GM12878 (cell line): ENCODE results near the gene PDGFA. TPM values are rescaled to one million over a fixed set of nuclear protein-coding genes. Genes with fewer than 3 reads are reported as not detected.

Experiments used
- ATAC-seq: fragments of 200-7000 bp; cut with Tn5 transposase; 3 replicates; pipeline ENCODE4 v1.9.1; 2020; ENCODE audit warnings: mild to moderate bottlenecking, moderate library complexity
- BruUV-seq: library from RNA; stranded (reverse); fragments of 400-500 nt; replicated peaks from 2 replicates; lab custom pipeline; 2021; lab: Mats Ljungman, UMichigan
- CTCF ChIA-PET: fragments of 300-600 bp; sonication (Branson Sonifier 250); formaldehyde crosslinking; extraction: SDS; loops from one replicate; lab custom pipeline; 2021; ENCODE audit warnings: inconsistent platforms; lab: Yijun Ruan, JAX
- POLR2A ChIA-PET: fragments of 350-600 bp; formaldehyde crosslinking; extraction: SDS; loops from one replicate; lab custom pipeline; 2021; ENCODE audit warnings: inconsistent platforms; lab: Charles Lee
- RAD21 ChIA-PET: fragments of 300-600 bp; sonication (Branson Sonifier 250); formaldehyde crosslinking; loops from one replicate; lab custom pipeline; 2023; ENCODE audit warnings: antibody characterized with exemption; ENCODE audit not compliant: unreplicated experiment; lab: Charles Lee
- SMC1A ChIA-PET: fragments of 300-600 bp; sonication (Branson Sonifier 250); formaldehyde crosslinking; loops from one replicate; lab custom pipeline; 2023; ENCODE audit not compliant: unreplicated experiment, uncharacterized antibody; lab: Charles Lee
- DNase-seq: peaks from one replicate; pipeline ENCODE4 v3.0.0-alpha.2; 2011; ENCODE audit warnings: low read depth, low spot score
- FAIRE-seq: peaks from 3 replicates; lab custom pipeline; 2011; peaks lifted over from hg19 to GRCh38; lab: Jason Lieb, UNC
- H2AFZ ChIP-seq: 2 replicates; pipeline ENCODE4 v1.6.0; 2011; ENCODE audit warnings: low read depth, low read length, control low read depth; ENCODE audit not compliant: control insufficient read depth
- H3K27ac ChIP-seq: 2 replicates; pipeline ENCODE4 v1.5.1; 2011; ENCODE audit warnings: control low read depth; ENCODE audit not compliant: control insufficient read depth, insufficient read depth
- H3K27me3 ChIP-seq, 2 experiments: replicated peaks in 1 of 2; 2 replicates each; pipeline versions ENCODE4 v1.6.0 to v1.6.1; 2011; ENCODE audit warnings: low read length in 1 of 2; ENCODE audit not compliant: control insufficient read depth in 2 of 2, insufficient read depth in 2 of 2
- H3K36me3 ChIP-seq, 2 experiments: 2 replicates each; pipeline ENCODE4 v1.5.1; 2011; ENCODE audit warnings: low read length in 1 of 2; ENCODE audit not compliant: control insufficient read depth in 2 of 2, insufficient read depth in 2 of 2
- H3K4me1 ChIP-seq: 2 replicates; pipeline ENCODE4 v1.6.1; 2011; ENCODE audit warnings: mild to moderate bottlenecking, low read length, moderate library complexity, mixed read lengths; ENCODE audit not compliant: control insufficient read depth, insufficient read depth
- H3K4me2 ChIP-seq: 2 replicates; pipeline ENCODE4 v1.6.0; 2011; ENCODE audit warnings: control low read depth; ENCODE audit not compliant: control insufficient read depth, insufficient read depth
- H3K4me3 ChIP-seq: fragments of 200-600 bp; sonication (generic); 2 replicates; pipeline ENCODE4 v1.5.1; 2016
- H3K79me2 ChIP-seq: 2 replicates; pipeline ENCODE4 v1.6.0; 2011; ENCODE audit warnings: low read length; ENCODE audit not compliant: control insufficient read depth, insufficient read depth
- H3K9ac ChIP-seq: 2 replicates; pipeline ENCODE4 v1.8.0; 2011; ENCODE audit warnings: low read length, control low read depth, mixed read lengths; ENCODE audit not compliant: control insufficient read depth, insufficient read depth
- H3K9me3 ChIP-seq: replicated peaks from 3 replicates; pipeline ENCODE4 v1.5.1; 2011; ENCODE audit warnings: mild to moderate bottlenecking, low read length; ENCODE audit not compliant: control insufficient read depth, insufficient read depth
- H4K20me1 ChIP-seq: 2 replicates; pipeline ENCODE4 v1.6.0; 2011; ENCODE audit not compliant: control insufficient read depth, insufficient read depth
- CBX3 ChIP-seq: fragments of 200-600 bp; sonication (generic); IDR thresholded peaks from 2 replicates; pipeline ENCODE4 v1.6.1; 2016; ENCODE audit warnings: low read depth, borderline replicate concordance
- CHD1 ChIP-seq: IDR thresholded peaks from 2 replicates; pipeline ENCODE4 v1.6.1; 2012; ENCODE audit warnings: low read depth, low read length, improper control_type of control experiment
- EGR1 ChIP-seq, 2 experiments: IDR thresholded peaks; 1 replicate in 1 of 2; 2 replicates in 1 of 2; pipeline ENCODE4 v1.6.1; 2011 to 2012; ENCODE audit warnings: low read depth in 2 of 2, low read length in 2 of 2, borderline replicate concordance in 1 of 2, mild to moderate bottlenecking in 1 of 2, moderate library complexity in 1 of 2
- EP300 ChIP-seq, 2 experiments: fragments of 150-350 bp in 1 of 2; IDR thresholded peaks; 2 replicates each; pipeline ENCODE4 v1.6.1; 2011 to 2012; ENCODE audit warnings: low read depth in 2 of 2, low read length in 2 of 2, borderline replicate concordance in 1 of 2, improper control_type of control experiment in 1 of 2, inconsistent platforms in 1 of 2; ENCODE audit not compliant: control insufficient read depth in 1 of 2
- FOS ChIP-seq: IDR thresholded peaks from 3 replicates; pipeline ENCODE4 v1.6.1; 2011; ENCODE audit warnings: borderline replicate concordance; ENCODE audit not compliant: insufficient read length; ENCODE audit errors: extremely low read depth
- FOXK2 ChIP-seq: fragments of 450-650 bp; IDR thresholded peaks from 2 replicates; pipeline ENCODE4 v1.6.1; 2017; ENCODE audit warnings: mild to moderate bottlenecking, moderate library complexity
- HDAC6 ChIP-seq: fragments of 200-600 bp; sonication (generic); IDR thresholded peaks from one replicate; pipeline ENCODE4 v1.8.0; 2017; ENCODE audit warnings: antibody characterized with exemption; ENCODE audit not compliant: unreplicated experiment
- JUND ChIP-seq: IDR thresholded peaks from 2 replicates; pipeline ENCODE4 v1.6.1; 2012; ENCODE audit warnings: low read depth, mild to moderate bottlenecking, low read length, improper control_type of control experiment, moderate library complexity
- NRF1 ChIP-seq: conservative IDR thresholded peaks from 2 replicates; pipeline ENCODE4 v1.6.1; 2011; ENCODE audit warnings: mild to moderate bottlenecking, low read depth, low read length, improper control_type of control experiment
- RB1 ChIP-seq: fragments of 450-650 bp; formaldehyde crosslinking; IDR thresholded peaks from 2 replicates; pipeline ENCODE4 v1.6.1; 2017; ENCODE audit warnings: mild to moderate bottlenecking, borderline replicate concordance
- YBX1 ChIP-seq: fragments of 450-650 bp; IDR thresholded peaks from 2 replicates; pipeline ENCODE4 v1.6.1; 2016; ENCODE audit warnings: antibody characterized with exemption
- ZNF207 ChIP-seq: fragments of 450-650 bp; IDR thresholded peaks from 2 replicates; pipeline ENCODE4 v1.6.1; 2014; ENCODE audit warnings: antibody characterized with exemption, mild to moderate bottlenecking, borderline replicate concordance
- WGBS: methylation state at CpG from one replicate; pipeline ENCODE4 v1.1.6; 2016; ENCODE audit warnings: low lambda C conversion rate; ENCODE audit not compliant: insufficient replicate concordance, insufficient coverage; ENCODE audit errors: missing lambda C conversion rate; 5-methylcytosine and 5-hydroxymethylcytosine counted together
- in situ Hi-C: fragments of 300-500 bp; cut with MboI; formaldehyde crosslinking; loops from 9 replicates; pipeline ENCODE4 v1.14.3; 2018; ENCODE audit warnings: mixed read lengths
- intact Hi-C: fragments of 100-400 bp; cut with micrococcal nuclease; formaldehyde crosslinking; loops from one replicate; pipeline ENCODE4 v1.14.2; 2022; ENCODE audit not compliant: unreplicated experiment
- polyA plus RNA-seq, 11 experiments: library from polyadenylated mRNA; depleted of rRNA in 4 of 11; unstranded in 6 of 11; stranded (reverse) in 5 of 11; fragments of >200 nt; fragmentation: Nextera tagmentation in 4 of 11; fragmentation: Illumina TruSeq in 1 of 11; extraction: Ambion mirVana in 4 of 11; extraction: Trizol in 1 of 11; gene quantifications; 1 replicate in 1 of 11; 2 replicates in 10 of 11; pipeline versions ENCODE4 v1.2.1 to v1.2.3, GENCODE V29; 2011 to 2016; ENCODE audit warnings: inconsistent platforms in 2 of 11, missing spikeins in 2 of 11, low read depth in 1 of 11
- total RNA-seq, 4 experiments: library from RNA; depleted of rRNA in 3 of 4; stranded (reverse); fragments of >200 nt in 3 of 4; fragmentation: Illumina TruSeq in 1 of 4; extraction: Trizol in 1 of 4; gene quantifications; 2 replicates each; pipeline versions ENCODE4 v1.2.1 to v1.2.3, GENCODE V29; 2013 to 2021
- TF ChIP-seq, protein P1 (sequence below): IDR thresholded peaks from 2 replicates; pipeline ENCODE4 v1.6.1; 2012; ENCODE audit warnings: low read depth, low read length, improper control_type of control experiment
- TF ChIP-seq, protein P2 (sequence below): fragments of 150-350 bp; IDR thresholded peaks from 2 replicates; pipeline ENCODE4 v1.6.1; 2014; ENCODE audit warnings: mild to moderate bottlenecking, low read depth, low read length

PDGFA gene
- total and polyA plus RNA-seq, 10 of the 15 experiments (the other 5 are each of a cell fraction or from before 2014, with no cell fraction given): 2.5 to 10.0 (median 5.6) TPM

DNA sequence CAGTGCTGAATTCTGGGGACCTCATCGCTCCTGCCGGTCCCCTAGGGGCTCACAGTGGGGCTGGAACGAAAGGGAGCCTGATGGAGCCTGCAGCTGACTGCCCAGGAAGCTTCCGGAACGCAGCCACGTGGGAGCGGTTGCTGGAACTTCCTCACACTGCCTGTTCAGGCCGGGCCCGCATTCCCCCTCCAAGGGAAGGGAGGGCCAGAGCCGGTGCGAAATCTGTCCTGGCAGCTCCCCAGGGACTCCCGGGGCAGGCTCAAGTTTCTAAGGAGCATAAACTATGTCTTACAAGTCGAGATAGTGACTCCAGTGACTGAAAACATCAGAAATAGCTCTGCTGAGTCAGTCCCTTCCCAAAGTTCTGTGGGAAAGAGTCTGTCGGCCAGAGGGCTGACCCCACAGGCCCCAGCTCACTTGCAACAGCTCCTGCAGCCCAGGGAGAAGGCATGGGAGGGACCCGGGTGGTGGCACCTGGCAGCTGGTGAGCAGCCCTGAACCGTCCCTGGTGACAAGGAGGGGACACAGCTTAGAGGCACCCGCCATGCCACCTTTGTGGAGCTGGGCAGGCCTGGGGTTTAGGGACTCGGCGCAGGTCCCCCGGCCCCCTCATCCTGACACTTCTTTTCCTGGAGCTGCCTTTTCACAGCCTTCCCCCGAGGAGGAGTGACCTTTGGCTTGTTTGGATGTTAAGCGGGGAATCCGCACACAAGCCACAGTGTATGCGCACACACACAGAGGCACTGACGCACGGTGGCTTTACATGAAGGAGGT is 47.6 kb downstream of the PDGFA start (continued):
- no peak for TF ChIP-seq HDAC6
- no peak for TF ChIP-seq FOS
- TF ChIP-seq ZNF207: no peak
- TF ChIP-seq, protein P1, sequence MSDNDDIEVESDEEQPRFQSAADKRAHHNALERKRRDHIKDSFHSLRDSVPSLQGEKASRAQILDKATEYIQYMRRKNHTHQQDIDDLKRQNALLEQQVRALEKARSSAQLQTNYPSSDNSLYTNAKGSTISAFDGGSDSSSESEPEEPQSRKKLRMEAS: no peak
- TF ChIP-seq CBX3: no peak
- TF ChIP-seq, protein P2, sequence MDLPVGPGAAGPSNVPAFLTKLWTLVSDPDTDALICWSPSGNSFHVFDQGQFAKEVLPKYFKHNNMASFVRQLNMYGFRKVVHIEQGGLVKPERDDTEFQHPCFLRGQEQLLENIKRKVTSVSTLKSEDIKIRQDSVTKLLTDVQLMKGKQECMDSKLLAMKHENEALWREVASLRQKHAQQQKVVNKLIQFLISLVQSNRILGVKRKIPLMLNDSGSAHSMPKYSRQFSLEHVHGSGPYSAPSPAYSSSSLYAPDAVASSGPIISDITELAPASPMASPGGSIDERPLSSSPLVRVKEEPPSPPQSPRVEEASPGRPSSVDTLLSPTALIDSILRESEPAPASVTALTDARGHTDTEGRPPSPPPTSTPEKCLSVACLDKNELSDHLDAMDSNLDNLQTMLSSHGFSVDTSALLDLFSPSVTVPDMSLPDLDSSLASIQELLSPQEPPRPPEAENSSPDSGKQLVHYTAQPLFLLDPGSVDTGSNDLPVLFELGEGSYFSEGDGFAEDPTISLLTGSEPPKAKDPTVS: no peak
- no peak for TF ChIP-seq JUND
- no peak for TF ChIP-seq NRF1
- TF ChIP-seq, all 136 proteins: peak for 0

DNA sequence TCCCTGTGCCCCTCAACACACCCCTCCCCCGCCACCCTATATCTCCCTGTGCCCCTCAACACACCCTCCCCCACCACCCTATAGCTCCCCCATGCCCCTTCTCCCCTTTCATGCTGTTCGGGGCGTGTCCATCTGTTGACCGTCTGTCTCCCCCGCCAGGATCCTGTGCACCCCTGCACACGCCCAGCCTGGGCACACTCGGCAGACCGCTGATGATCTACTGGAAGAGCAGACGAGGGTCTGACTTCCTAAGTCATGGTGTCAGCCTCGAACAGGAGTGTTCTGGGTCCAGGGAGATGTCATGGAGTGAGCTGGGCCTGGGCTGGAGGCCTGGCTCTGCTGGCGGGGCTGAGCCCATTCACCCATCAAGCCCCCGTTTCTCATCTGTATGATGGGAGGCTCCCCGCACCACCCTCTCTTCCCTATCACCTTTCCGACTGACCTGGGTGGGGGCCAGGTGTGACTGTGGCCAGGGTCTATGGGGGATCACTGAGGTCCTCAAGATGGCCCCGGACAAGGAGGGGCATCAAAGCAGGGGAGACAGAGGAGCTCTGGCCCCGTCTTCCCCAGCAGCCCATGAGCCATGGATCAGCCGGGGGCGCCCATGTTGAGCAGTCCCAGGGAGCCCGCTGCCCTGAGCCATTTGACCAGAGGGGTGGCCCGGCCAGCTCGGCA is 48.3 kb downstream of the PDGFA start:
- in situ Hi-C loops (no loop called here), intact Hi-C loops (no loop called here)
- no peak for ATAC-seq
- H3K36me3 ChIP-seq: no peaks in the 10 kb centered on the region
- H3K27me3 ChIP-seq: no peaks in the 10 kb centered on the region
- no peak for FAIRE-seq
- H4K20me1 ChIP-seq: no peaks in the 10 kb centered on the region
- no peak overlapping the region for H3K4me3 ChIP-seq
- ChIA-PET POLR2A (no interaction called here), SMC1A (no interaction called here), CTCF (interaction anchor here (0.7 kb wide), 1 partner anchor 401 kb away, joined by 4 read pairs; no protein-coding TSS in a partner anchor), RAD21 (no interaction called here)
- H3K79me2 ChIP-seq: no peaks in the 10 kb centered on the region
- H3K27ac ChIP-seq: no peak overlapping the region
- no peak overlapping the region for H3K9ac ChIP-seq
- H2AFZ ChIP-seq: no peak overlapping the region
- no peak for DNase-seq
- H3K9me3 ChIP-seq: no peaks in the 10 kb centered on the region; the same call in 2 of the 3 replicates
- WGBS: 56% methylated on average over 19 of the region's 21 CpGs
- no TSS peak for BruUV-seq
- H3K4me1 ChIP-seq: no peaks in the 10 kb centered on the region
- no peak overlapping the region for H3K4me2 ChIP-seq
- no peak for TF ChIP-seq RB1
- TF ChIP-seq, protein P2: no peak
- no peak for TF ChIP-seq EGR1 (IDR thresholded peaks at IDR 0.05; ENCODE audit: borderline replicate concordance in 1 of 2, low read depth in 2 of 2, low read length in 2 of 2)
- TF ChIP-seq EP300 (IDR thresholded peaks at IDR 0.05; ENCODE audit: borderline replicate concordance in 1 of 2, control insufficient read depth in 1 of 2, low read depth in 2 of 2, low read length in 2 of 2): no peak
- no peak for TF ChIP-seq YBX1
- TF ChIP-seq CHD1: no peak
- no peak for TF ChIP-seq FOXK2
